GM21786 (cell line): ENCODE data around the gene USP37.
"Not testable (repeated sequence)": the region's sequence is repeated elsewhere in the genome, so short reads cannot be mapped to it uniquely, and the experiment has no call there.

Experiments
- ATAC-seq: cut with Tn5 transposase; IDR thresholded peaks from one replicate; pipeline ENCODE4 v1.9.1; 2021; ENCODE audit not compliant: unreplicated experiment

The USP37 gene

DNA sequence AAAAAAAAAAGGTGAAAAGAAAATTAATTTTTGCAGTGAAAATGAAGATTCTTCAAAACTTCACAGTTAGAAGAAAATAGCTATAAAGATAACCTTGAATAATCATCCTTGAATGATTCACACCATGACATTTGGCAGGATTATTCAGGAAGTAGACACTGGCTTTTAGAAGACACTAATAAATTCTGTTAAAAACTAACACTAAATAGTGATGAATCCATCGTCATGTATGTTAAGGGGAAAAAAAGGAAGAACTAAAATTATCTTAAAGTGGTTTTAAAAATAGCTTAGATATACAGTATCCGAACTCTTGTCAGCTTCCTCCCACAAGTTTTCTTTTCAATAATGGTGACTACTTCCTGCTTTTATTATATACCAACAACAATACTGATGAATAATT, 10.2 kb downstream of the USP37 start:
- no peak for ATAC-seq

DNA sequence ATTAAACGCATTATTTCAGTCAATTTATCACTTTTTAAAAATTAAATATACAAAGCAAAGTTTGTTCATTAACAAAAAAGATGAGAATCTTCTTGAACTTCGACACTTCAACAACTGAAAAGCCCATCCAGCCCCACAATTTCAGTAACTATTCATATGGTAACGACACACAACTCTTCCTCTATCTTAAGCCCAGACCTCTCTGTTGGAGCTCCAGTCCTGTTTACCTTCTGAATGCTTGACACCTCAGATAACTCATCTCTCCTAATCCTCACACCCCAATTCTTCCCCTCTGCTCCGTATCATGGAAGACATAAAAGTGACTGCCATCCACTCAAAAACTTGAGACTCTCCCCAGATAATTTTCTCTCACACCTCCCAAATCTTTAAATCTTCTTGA, 12.6 kb downstream of the USP37 start:
- no peak for ATAC-seq

DNA sequence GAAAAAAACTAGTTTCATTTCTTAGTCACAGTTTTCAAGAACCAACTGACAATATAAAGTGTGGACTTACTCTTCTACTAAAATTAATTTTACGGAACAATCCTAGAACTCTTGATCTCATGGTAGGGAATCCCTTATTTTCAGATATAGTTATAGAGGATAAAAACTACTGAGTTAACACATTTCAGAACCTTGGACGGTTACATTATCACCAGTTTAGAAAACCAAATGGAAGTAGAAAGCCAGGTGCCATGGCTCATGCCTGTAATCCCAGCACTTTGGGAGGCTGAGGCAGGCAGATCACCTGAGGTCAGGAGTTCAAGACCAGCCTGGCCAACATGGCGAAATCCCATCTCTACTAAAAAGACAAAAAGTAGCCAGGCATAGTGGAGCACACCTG, 13.9 kb downstream of the USP37 start:
- not testable (repeated sequence) for ATAC-seq

DNA sequence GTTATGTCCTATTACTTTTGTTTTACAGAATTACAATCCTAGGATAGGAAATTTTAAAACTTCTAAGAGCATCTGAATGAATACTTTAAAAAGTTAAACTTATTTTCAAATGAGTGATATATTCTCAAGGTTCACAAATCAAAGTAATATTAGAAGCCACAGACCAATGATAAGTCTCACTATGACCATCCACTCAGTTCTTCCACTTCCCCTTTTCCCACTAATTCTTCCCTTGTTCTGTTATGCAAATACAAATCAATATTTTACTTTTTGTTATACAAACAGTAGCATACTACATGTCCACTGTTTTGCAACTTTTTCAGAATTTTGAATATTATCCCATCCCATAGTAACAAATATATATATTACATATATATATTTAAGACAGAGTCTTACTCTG, 20.2 kb downstream of the USP37 start:
- no peak for ATAC-seq

DNA sequence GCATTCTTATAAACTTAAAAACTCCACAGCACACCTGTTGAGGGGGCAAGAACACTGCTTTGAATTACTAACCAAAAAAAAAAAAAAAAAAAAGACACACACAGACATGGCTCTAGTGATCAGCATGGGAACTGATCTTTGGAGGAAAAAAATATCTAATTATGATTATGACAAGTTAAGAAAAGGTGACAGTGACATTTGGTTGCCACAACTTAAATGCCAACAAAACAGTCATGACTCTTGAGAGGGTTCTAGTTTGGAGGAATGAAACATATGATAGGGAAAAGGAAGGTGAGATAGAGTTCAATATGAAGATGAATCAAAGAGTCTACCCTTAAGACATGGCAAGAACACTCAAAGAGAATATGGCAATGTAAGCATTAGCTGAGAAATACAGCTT, 20.6 kb downstream of the USP37 start:
- ATAC-seq, result no peak

DNA sequence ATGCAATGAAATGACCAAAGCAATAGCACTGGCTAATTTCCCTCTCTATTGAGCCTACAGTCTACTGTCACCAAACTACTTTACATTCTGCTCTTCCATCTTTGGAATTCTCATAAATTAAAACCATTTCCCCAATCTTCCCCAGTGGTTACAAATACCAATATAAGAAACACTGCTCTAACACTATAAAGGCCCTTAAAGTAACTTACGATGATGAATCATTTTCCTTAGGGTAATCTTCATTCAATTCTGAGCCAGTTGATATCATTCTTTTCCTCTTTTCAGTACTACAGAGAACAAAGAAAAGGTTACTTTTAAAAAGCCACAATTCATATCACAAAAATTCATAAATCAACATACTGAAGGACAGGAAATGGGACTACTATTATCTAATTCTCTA, 22.1 kb downstream of the USP37 start:
- no peak for ATAC-seq

DNA sequence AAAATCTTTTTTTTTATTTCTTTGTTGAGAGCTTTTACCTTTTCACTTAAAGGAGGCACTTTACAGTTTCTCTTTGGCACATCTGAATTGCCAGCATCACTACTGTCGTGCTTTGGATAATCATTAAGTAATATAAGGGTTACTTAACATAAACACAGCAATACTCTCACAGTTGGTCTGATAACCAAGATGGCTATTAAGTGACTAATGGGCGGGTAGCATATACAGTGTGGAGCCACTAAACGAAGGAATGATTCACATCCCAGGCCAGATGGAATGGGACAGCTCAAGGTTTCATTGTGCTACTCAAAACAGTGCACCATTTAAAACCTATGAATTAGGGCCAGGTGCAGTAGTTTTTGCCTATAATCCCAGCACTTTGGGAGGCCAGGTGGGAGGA, 28.1 kb downstream of the USP37 start:
- ATAC-seq, result no peak

DNA sequence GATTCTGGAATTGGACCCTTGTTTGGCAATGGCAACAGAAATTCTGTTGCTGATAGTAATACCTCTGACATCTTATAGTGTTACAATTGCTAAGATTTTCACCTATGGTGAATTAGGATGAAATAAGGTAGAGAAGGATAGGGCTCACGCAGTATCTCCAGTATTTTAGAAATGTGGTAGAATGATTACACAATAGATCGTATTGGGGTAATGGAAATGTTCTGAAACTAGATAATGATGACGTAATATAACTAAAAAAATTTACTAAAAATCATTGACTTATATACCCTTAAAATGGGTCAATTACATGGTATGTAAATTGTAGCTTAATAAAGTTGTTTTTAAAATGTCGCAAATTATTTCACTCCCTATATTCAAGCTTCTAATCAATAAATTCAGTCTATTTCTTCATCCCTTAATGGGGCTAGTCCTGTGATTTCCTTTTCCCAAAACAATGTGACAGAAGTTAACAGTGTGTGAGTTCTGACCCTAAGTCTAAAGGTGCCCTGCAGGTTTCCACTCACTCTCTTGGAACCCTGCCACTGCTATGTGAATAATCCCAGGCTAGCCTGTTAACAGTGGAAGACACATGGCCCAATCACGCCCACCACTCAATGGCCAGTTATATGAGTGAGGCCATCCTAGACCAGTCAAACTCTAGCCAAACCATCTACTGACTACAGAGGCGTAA, 31.2 kb downstream of the USP37 start:
- no peak for ATAC-seq

DNA sequence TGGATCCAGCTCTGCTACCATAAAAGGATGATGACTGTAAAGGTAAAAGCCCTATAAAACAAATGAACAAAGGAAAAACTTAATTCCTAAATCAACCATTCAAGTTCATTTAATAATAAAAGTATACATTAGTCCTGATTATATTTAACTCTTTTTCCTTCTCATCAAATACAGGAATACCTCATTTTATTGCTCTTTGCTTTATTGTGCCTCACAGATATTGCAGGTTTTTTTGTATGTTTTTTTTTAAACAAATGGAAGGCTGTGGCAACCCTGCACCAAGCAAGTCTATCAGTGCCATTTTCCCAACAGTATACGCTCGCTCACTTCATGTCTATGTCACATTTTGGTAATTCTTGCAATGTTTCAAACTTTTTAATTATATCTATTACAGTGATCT, 38.2 kb downstream of the USP37 start:
- ATAC-seq, result no peak

DNA sequence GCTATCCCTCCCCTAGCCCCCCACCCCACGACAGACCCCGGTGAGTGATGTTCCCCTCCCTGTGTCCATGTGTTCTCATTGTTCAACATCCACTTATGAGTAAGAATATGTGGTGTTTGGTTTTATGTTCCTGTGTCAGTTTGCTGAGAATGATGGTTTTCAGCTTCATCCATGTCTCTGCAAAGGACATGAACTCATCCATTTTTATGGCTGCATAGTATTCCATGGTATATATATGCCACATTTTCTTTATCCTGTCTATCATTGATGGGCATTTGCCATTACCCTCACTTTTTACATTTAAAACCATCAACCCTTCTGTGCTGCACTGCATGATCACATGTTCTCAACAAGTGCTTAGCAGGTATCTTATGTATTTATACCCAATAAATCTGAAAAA, 39.7 kb downstream of the USP37 start:
- not testable (repeated sequence) for ATAC-seq

DNA sequence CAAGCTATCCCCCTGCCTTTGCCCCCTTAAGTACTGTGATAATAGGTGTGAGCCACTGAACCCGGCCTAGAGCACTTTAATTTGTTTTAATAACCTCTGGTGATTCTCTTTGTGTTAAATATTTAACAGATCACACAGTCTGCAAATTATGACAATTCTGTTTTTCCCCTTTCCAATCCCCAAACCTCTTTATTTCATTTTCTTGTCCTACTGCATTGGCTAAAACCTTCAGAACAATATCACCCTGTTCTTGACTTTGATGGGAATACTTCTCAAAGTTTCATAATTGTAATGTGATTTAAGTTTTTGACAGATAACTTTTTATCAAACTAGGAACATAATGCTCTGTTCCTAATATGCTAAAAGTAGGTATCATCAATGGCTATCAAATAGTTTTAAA, 44.5 kb downstream of the USP37 start:
- ATAC-seq, result no peak

DNA sequence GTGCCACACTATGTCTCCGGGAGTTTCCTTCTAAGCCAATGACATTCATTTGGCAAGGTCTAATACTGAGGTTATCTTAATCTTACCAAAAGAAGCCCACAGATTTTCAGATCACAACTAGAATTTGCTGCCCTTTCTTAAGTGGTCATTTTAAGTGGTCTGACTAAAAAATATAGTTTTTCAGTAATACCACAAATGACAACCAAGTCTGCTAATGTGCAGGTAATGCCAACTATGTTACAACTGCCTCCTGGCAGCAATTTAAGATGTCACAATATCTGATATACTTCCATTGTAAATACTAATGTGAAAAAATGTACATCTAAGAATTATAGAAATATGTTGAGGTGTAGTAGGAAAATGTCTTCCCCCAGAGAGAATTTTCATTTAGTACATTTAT, 49.3 kb downstream of the USP37 start:
- no peak for ATAC-seq

DNA sequence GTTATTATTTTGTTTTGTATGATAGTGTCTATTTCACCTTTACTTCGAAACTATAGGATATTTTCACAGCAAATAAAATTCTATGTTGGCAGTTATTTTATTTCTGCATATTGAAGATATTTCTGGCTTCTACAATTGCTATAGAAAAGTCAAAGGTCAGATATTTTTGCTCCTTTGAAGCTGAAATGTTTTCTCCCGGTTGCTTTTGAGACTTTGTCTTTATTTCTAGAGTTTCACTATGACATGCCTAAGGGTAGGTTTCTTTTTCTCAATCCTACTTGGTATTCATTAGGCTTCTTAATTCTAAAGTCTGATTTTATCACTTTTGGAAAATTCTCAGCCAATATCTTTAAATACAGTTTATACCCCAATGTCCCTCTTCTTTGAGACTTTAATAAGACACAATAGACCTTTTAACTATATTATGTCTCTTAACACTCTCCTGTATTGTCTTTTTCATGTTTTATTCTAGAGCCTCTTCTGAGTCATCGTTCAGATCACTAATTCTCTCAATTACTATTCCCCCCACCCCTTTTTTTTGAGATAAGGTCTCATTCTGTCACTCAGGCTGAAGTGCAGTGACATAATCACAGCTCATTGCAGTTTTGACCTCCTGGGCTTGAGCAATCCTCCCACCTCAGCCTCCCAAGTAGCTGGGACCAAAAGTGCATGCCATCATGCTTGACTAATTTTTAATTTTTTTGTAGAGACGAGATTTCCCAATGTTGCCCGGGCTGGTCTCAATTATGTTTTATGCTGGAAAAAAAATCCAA, 50.5 kb downstream of the USP37 start:
- peak; percentile 73 for ATAC-seq

DNA sequence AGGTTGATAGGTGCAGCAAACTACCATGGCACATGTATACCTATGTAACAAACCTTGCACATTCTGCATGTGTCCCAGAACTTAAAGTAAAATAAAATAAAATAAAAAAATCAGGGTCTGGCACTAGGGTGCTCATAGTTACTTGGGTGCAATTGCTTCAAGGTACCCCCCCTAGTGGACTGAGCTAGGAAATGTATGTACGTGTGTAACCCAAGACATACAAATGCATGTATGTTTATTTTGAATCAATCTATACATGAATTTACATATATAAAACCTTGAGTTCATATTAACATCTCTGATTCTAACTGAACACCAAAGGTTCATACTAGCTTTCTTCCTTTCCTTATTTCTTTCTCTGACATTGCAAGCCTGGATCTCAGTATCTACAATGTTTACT, 51.5 kb downstream of the USP37 start:
- ATAC-seq, result no peak

DNA sequence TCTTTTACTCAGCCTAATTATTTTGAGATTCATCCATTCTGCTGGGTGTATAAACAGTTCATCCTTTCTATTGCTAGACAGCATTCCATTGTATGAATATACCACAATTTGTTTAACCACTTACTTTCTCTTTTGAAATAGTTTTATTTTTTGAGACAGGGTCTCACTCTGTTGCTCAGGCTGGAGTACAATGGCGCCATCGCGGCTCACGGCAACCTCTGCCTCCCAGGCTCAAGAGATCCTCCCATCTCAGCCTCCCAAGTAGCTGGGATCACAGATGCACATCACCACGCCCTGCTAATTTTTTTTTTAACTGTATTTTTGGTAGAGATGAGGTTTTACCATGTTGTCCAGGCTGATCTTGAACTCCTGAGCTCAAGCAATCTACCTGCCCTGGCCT, 54.5 kb downstream of the USP37 start:
- no peak for ATAC-seq

DNA sequence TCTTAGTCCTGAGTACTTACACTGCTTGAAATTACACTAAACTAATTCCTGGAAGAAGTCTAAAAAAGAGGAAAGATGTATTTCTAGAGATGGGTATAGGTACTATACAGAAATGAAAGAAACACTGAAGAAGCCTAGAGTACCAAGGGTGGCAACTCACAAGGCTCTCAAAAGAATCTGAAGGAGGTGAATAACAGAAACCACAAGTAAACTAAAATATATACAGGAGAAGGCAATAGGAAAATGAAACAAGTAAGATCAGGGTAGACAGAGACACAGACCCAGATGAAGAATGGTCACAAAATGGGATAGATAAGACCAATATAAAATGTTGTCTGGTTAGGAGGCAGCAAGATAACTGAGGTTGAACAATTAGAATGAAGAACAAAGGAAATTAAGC, 59.9 kb downstream of the USP37 start:
- no peak for ATAC-seq

DNA sequence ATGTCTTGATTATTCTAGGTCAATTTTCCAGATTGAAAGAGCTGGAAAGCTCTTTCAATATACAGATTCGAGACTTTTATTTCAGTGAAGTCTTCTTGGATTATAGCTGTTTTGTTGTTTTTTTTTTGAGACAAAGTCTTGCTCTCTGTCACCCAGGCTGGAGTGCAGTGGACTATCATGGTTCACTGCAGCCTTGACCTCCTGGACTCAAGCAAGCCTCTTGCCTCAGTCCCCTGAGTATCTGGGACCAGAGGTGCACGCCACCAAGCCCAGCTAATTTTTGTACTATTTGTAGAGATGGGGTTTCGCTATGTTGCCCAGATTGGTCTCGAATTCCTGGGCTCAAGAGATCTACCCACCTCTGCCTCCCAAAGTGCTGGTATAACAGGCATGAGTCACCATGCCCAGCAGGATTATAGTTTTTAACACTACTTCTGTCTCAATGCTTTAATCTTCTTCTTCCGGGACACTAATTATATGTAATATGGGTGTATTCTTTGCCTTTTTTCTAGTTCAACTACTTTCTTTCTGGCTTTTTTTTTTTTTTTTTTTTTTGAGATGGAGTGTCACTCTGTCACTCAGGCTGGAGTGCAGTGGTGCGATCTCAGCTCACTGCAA, 62.3 kb downstream of the USP37 start:
- ATAC-seq, result no peak

DNA sequence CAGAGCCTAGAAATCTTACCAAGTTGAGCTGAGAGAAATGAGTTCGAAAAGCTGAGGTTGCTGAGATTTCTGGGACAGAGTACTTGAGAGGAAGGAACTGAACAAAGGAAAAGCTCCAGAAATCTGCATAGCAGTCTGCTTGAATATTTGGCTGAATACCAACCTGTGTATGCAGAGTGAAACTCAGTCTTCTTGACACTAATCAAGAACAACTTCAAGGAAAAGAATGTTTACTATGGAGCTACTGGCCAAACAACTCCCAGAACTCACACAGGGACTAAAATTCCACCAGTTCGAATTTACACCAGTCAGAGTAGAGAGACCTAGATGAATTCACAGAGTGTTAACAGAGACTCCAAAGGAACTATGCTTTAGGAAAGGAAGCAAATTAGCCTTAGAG, 66.5 kb downstream of the USP37 start:
- ATAC-seq, result no peak

DNA sequence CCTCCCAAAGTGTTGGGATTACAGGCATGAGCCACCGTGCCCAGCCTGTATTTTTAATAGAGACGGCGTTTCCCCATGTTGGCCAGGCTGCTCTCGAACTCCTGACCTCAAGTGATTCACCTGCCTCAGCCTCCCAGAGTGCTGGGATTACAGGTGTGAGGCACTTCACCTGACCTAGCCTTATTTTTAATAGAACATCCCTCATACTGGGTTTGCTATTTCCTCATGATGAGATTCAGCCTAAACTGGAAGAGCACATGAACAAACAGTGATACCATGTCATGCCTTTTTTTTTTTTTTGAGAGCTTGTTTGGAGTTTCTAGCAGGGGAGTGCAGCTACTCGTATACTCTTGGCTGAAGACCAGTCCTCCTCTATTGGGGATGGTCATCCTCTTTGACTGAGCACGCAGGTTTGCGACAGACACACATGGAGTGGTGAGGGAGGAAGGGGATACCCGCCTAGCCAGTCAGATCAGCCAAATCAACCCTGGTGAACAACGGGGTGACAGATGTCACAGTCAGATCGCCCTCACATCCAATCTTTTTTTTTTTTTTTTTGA, 67.6 kb downstream of the USP37 start:
- ATAC-seq, result no peak

DNA sequence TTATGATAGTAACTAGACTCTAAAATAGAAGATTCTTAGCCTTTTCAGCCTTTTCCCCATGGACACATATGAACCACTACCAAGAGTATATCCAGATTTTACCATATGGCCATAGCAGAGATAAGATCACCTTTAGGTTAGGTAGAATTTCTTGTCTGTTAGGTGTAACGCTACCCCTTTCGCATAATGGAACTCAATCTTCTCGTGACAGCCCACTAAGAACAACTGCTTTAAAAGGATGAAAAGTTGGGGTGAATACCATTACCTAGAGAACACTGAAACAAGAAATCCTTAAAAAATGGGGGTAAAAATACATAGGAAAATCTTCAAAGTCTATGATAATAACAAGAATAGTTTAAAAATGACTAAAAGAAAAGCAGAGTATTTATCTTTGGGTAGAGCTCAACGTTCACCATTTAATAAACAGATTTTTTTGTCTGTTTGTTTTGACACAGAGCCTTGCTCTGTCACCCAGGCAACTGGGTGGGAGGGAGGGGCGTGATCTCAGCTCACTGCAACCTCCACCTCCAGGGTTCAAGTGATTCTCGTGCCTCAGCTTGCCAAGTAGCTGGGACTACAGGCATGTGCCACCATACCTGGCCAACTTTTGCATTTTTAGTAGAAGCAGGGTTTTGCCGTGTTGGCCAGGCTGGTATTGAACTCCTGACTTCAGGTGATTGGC, 82.0 kb downstream of the USP37 start:
- no peak for ATAC-seq

DNA sequence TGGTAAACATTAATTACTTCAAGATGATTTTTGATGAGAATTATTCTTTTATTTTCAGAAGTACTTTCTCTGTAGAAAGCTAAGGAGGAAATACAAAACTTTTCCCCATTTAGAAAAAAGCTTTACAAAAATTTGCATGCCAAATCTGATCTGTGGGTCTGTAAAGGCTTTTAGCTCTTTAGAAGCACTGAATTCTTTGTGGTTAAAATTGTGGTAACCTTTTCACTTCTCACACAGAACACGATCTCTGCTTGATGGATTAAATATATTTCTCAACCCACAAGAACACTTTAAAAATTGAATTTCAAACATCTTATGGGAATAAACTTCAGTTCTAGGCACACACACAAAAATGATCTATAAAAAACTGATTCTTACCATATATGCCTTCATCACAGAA, 85.5 kb downstream of the USP37 start:
- ATAC-seq, result no peak
